ENCODE data around the gene DBET.
"Not testable (repeated sequence)": the region's sequence is repeated elsewhere in the genome, so short reads cannot be mapped to it uniquely, and the experiment has no call there.

DBET gene
- long read RNA-seq = 0 reads

DNA sequence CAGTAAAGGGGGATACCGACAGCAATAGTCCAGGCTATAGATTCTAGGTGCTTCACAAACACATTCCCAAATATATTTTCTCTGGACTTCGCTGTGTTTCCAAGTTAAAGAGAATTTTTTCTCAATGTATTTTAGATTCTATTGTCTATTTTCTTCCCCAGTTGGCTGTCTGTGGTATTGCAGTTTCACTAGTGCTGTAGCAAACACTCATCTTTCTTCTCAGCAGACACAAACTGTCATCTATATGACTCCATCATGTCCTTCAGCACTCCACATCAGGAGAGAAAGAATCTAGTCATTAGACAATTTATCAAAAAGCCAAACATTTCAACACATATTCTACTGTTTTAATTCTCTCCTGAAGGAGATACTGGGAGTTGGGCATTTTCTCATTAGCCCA lies at the start of gene DBET:
TSS of gene DBET (plus strand) at position 161 of the 400 bp plus-strand sequence.
- not testable (repeated sequence) for H3K4me3 ChIP-seq (replicated peaks; ENCODE audit: insufficient read depth, low read length); H3K27ac ChIP-seq (replicated peaks); H3K27me3 ChIP-seq (ENCODE audit: insufficient read depth, poor library complexity, severe bottlenecking); DNase-seq (ENCODE audit: low read depth in 1 of 2, low spot score in 1 of 2)

DNA sequence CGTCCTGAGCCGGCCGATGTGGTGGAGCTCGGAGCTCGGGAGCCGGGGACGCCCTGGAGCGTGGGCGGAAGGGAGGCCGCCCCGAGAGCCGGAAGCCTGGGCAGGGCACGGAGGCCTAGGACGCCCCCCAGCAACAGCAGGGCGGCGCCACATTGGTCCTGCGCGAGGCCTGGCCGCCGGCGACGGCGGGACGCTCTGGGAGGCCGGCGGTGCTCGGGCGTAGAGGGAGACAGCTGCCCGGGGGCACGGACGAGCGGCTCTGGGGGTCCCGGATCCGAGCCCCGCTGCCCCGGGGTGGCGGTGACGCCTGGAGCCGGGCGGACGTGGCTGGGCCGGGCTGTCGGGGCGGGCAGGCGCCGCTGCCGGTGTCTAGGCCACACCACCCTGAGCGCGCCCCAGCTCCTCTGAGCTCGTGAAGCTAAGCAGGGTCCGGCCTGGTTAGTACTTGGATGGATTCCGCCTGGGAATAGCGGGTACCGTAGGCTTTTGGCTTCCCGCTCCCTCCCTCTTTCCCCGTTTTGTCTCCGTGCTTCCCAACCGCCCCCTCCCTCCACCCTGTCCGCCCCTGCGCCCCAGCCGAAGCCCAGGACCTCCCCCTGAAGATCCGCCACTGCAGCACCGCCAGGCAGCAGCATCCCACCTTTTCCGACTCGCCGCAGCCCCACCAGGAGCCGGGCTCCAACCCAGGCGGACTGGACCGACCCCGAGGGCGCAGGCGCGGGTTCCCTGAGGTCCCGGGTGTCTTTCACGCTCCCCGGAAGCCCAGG lies 49.3 kb upstream of the DBET start:
- H3K27ac ChIP-seq (replicated peaks) = no peak overlapping the region
- no peak for DNase-seq (ENCODE audit: low read depth in 1 of 2, low spot score in 1 of 2)
- TF ChIP-seq SPI1 (IDR thresholded peaks at IDR 0.05; ENCODE audit: borderline replicate concordance, low read depth) = no peak
- H3K4me3 ChIP-seq (replicated peaks; ENCODE audit: insufficient read depth, low read length) = no peak overlapping the region
- no peaks in the 10 kb centered on the region for H3K27me3 ChIP-seq (ENCODE audit: insufficient read depth, poor library complexity, severe bottlenecking)

DNA sequence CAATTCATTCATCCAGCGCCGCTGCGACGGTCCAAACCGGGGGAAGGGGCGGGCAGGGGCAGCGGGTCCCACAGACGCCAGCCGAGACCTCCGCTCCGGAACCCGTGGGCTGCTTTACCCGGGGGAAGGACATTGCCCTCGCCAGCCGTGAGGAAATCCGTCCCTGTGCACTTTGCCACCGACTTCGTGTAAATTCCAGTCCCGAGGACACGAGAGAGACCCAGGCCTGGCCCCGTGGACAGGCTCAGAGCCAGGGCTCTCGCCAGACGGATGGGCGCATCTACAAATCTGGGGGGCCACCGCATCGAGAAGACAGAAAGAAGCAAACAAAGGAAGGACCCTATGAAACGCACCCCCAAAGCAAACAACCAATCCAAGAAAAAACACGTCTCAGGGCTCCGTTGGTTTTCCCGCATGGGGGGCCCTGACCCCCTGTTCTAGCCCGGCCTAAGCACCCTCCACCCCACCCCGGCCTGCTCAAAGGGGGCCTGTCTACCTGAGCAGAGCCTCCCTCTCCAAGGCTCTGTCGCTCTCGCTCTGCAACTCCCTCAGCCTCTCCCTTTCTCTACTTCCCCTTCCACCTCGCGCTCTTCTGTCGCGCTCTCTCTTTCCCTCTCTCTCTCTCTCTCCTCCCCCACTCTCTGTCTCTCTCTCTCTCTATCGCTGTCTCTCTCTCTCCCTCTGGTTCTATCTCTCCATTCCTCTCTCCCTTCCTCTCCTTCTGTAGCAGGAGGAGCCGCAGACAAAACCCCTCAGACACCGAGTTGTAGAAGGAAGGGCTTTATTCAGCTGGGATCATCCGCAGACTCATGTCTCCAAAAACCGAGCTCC lies 48.5 kb upstream of the DBET start:
- Histone ChIP-seq H3K27me3 (ENCODE audit: insufficient read depth, poor library complexity, severe bottlenecking) (no peaks in the 10 kb centered on the region), H3K4me3 (replicated peaks; ENCODE audit: insufficient read depth, low read length) (no peak overlapping the region)

GRCh38 chr4:190016369-190017289 lies 47.7 kb upstream of the DBET start:
- DNase-seq (ENCODE audit: low read depth in 1 of 2, low spot score in 1 of 2) = no peak
- TF ChIP-seq POLR2AphosphoS5 (IDR thresholded peaks at IDR 0.05; ENCODE audit: low read depth) (no peak), REST (IDR thresholded peaks at IDR 0.05; ENCODE audit: insufficient replicate concordance, low read depth) (no peak), SPI1 (IDR thresholded peaks at IDR 0.05; ENCODE audit: borderline replicate concordance, low read depth) (no peak)
- H3K4me3 ChIP-seq (replicated peaks; ENCODE audit: insufficient read depth, low read length) = no peak overlapping the region
- H3K27me3 ChIP-seq (ENCODE audit: insufficient read depth, poor library complexity, severe bottlenecking) = no peaks in the 10 kb centered on the region
- H3K27ac ChIP-seq (replicated peaks) = no peak overlapping the region

More for the DNA sequence above, 48.5 kb upstream of the DBET start:
- no peak overlapping the region for H3K27ac ChIP-seq (replicated peaks)
- DNase-seq (ENCODE audit: low read depth in 1 of 2, low spot score in 1 of 2) = no peak
- no peak for TF ChIP-seq REST (IDR thresholded peaks at IDR 0.05; ENCODE audit: insufficient replicate concordance, low read depth)
- TF ChIP-seq GABPA (IDR thresholded peaks at IDR 0.05; ENCODE audit: low read depth) = no peak
- TF ChIP-seq POLR2AphosphoS5 (IDR thresholded peaks at IDR 0.05; ENCODE audit: low read depth) = no peak
- no peak for TF ChIP-seq SPI1 (IDR thresholded peaks at IDR 0.05; ENCODE audit: borderline replicate concordance, low read depth)
- TF ChIP-seq, protein P1, sequence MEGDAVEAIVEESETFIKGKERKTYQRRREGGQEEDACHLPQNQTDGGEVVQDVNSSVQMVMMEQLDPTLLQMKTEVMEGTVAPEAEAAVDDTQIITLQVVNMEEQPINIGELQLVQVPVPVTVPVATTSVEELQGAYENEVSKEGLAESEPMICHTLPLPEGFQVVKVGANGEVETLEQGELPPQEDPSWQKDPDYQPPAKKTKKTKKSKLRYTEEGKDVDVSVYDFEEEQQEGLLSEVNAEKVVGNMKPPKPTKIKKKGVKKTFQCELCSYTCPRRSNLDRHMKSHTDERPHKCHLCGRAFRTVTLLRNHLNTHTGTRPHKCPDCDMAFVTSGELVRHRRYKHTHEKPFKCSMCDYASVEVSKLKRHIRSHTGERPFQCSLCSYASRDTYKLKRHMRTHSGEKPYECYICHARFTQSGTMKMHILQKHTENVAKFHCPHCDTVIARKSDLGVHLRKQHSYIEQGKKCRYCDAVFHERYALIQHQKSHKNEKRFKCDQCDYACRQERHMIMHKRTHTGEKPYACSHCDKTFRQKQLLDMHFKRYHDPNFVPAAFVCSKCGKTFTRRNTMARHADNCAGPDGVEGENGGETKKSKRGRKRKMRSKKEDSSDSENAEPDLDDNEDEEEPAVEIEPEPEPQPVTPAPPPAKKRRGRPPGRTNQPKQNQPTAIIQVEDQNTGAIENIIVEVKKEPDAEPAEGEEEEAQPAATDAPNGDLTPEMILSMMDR (IDR thresholded peaks at IDR 0.05; ENCODE audit: insufficient read depth, low read length) = no peak

Measured in HL-60 (cell line).